ENCODE measurements around the gene C17orf78.
"Not testable (repeated sequence)": the region's sequence is repeated elsewhere in the genome, so short reads cannot be mapped to it uniquely, and the experiment has no call there.

The C17orf78 gene

GRCh38 chr17:37440424-37440823 is 64.6 kb downstream of the C17orf78 start:
- no peak for DNase-seq
- Histone ChIP-seq H3K4me3 (no peak overlapping the region), H3K9me3 (no peaks in the 10 kb centered on the region), H3K4me1 (no peaks in the 10 kb centered on the region), H3K36me3 (peaks cover 66 to 83% (median 66%) of the 10 kb centered on the region in 3 donors), H3K27me3 (no peaks in the 10 kb centered on the region), H3K27ac (no peak overlapping the region)
- intact Hi-C loops (cut with DNase I; ENCODE audit: low total_unique reads): no loop called here
- TF ChIP-seq CTCF (IDR thresholded peaks at IDR 0.05): no peak

- H3K27ac ChIP-seq; intact Hi-C loops (cut with DNase I; ENCODE audit: low total_unique reads); H3K27me3 ChIP-seq; H3K9me3 ChIP-seq; DNase-seq; H3K4me1 ChIP-seq; H3K4me3 ChIP-seq: not testable (repeated sequence)
- H3K36me3 ChIP-seq: peaks cover 66 to 88% (median 77%) of the 10 kb centered on the region in 3 donors
Observed at GRCh38 chr17:37441369-37442014, 65.7 kb downstream of the C17orf78 start.

All from tibial artery (tissue), 4 donors.